ENCODE data around the gene COL7A1. TPM values are rescaled to one million over a fixed set of nuclear protein-coding genes. Genes with fewer than 3 reads are reported as not detected.

COL7A1 gene
- total RNA-seq, 4 donors from 2014 or later = 0.88 to 21.6 (median 19.1) TPM

- peak overlapping the region; percentile 23 to 59 for H3K27ac ChIP-seq
- H3K4me3 ChIP-seq = no peak overlapping the region
- no peak for DNase-seq
- H3K9me3 ChIP-seq = no peaks in the 10 kb centered on the region
- TF ChIP-seq POLR2A (IDR thresholded peaks at IDR 0.05) (no peak), CTCF (IDR thresholded peaks at IDR 0.05) (no peak)
- intact Hi-C loops (cut with DNase I; ENCODE audit: low total_unique reads) = no loop called here
- H3K4me1 ChIP-seq = no peaks in the 10 kb centered on the region
- no peaks in the 10 kb centered on the region for H3K27me3 ChIP-seq
- H3K36me3 ChIP-seq = no peaks in the 10 kb centered on the region
Measured at GRCh38 chr3:48558493-48559134, 36.5 kb downstream of the COL7A1 start.

DNA sequence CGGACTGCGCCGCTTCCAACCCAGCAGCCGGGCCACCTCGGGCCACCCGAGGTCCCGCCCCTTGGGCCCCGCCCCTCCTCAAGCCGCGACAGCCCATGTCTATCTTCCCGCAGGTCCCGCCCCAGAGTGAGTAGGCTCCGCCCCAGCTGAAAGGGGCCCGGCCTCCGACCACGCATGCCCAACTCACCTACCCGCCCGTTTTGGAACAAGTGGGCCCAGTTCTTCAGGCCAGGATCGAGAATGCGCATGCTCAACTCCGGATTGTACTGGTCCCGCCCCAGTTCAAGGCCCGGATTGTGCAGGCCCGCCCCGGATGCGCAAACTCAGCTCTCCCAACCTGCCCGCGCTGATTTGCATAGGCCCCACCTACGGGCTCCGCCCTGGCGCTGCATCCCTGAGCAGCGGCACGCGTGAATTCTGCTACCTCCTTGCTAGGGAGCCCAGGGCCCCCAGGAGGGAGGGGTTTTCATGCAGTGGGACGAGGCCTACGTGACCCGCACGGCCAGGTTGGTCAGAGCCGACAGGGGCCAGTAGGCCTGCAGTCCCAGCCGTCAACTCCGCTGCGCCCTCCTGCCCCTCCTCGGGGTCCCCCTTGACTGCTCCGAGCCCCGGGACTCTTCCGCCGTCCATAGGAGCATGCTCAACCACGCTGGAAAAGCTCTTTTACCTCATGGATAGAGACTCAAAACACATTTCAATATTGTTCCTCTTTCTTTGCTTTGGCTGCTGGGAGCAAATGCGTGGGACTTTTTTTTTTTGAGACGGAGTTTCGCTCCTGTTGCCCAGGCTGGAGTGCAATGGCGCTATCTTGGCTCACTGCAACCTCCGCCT lies 38.1 kb downstream of the COL7A1 start, which contains the start of gene PFKFB4:
Gene PFKFB4 (minus strand): TSS at position 8 of the 831 bp plus-strand sequence. CDS start 26 bp downstream, outside the sequence.
- H3K27ac ChIP-seq = peak within 1 kb of the TSS; percentile 61 to 73
- no peaks in the 10 kb centered on the region for H3K4me1 ChIP-seq
- DNase-seq = peak; percentile 100
- no peaks in the 10 kb centered on the region for H3K27me3 ChIP-seq
- H3K36me3 ChIP-seq = no peaks in the 10 kb centered on the region
- intact Hi-C loops (cut with DNase I; ENCODE audit: low total_unique reads) = no loop called here
- H3K4me3 ChIP-seq = peak within 1 kb of the TSS; percentile 49 to 53
- H3K9me3 ChIP-seq = no peaks in the 10 kb centered on the region
- TF ChIP-seq CTCF (IDR thresholded peaks at IDR 0.05) (peak in 3 of 4 experiments; percentile 8 to 37 (median 29)), POLR2A (IDR thresholded peaks at IDR 0.05) (peak; percentile 14 to 15)

DNA sequence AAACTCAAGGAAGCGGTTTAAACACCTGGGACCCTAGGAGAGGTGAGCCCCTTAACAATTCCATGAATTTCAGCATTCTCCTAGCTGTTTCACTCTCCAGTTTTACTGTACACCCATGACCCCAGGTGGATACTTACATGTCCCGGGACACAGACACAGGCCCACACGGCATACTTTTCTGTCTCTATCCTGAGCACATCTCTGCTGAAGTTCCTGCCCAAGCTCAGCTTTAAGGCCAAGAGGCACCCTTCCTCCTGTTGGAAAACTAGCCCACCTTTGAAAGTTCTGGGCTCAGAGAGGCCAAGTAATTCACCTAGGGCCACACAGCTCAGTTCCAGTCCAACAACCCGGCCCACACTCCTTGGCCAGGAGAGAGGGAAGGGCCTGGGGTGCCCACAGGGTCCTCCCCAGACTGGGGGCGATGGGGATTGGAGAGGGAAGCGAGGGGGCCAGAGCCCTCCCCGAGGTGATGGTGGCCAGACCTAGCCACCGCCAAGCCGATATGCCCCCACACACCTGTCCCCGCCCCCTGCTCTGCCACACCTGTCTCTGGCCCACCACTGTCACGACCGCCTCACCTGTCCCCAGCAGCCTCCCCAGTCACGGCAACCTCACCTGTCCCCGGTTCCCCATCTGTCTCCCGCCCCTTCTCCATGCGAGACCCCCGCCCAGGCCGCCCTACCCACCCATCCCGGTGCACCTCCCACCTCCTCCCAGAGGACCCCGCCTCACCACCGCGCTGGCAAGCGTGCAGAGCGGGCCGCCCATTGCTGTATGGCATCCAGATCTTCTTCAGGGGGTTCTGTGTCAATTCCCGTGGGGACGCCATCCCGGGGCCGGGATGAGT lies 39.0 kb downstream of the COL7A1 start:
- no peaks in the 10 kb centered on the region for H3K4me1 ChIP-seq

DNA sequence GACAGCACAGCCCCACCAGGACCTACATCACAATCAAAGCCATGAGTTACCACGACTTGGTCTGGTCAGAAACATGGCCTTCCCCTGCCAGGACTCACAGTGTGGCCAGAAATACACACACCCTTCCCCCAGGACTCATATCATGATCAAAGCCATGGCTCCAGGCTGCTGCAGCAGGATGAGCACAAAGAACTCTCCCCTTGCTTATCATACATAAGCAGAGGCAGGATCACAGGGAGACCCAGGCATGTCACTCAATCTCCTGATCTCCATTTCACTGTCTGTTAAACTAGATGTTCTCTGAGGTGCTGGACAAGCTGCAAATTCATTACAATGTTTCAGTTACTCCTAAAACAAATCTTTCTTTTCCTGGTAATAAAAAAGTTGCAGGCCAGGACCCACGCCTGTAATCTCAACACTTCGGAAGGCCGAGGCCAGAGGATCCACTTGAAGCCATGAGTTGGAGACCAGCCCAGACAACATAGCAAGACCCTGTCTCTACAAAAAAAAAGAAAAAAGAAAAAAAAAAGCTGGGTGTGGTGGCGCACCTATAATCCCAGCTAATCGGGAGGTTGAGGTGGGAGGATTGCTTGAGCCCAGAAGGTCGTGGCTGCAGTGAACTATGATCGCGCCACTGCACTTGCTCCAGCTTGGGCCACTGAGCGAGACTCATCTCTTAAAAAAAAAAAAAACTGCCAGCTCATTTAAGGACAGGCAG lies 39.7 kb downstream of the COL7A1 start:
- TF ChIP-seq CTCF (IDR thresholded peaks at IDR 0.05) = no peak
- TF ChIP-seq POLR2A (IDR thresholded peaks at IDR 0.05) = no peak
- H3K4me1 ChIP-seq = no peaks in the 10 kb centered on the region
- no peak for DNase-seq
- no peaks in the 10 kb centered on the region for H3K36me3 ChIP-seq
- H3K27ac ChIP-seq = no peak overlapping the region
- H3K27me3 ChIP-seq = no peaks in the 10 kb centered on the region
- intact Hi-C loops (cut with DNase I; ENCODE audit: low total_unique reads) = no loop called here
- H3K4me3 ChIP-seq = no peak overlapping the region
- H3K9me3 ChIP-seq = no peaks in the 10 kb centered on the region

More for the DNA sequence above, 39.0 kb downstream of the COL7A1 start:
- no peaks in the 10 kb centered on the region for H3K9me3 ChIP-seq
- no peaks in the 10 kb centered on the region for H3K27me3 ChIP-seq
- peak overlapping the region; percentile 61 to 73 for H3K27ac ChIP-seq
- TF ChIP-seq POLR2A (IDR thresholded peaks at IDR 0.05) (no peak), CTCF (IDR thresholded peaks at IDR 0.05) (no peak)
- H3K36me3 ChIP-seq = no peaks in the 10 kb centered on the region
- H3K4me3 ChIP-seq = peak overlapping the region; percentile 39 to 49
- intact Hi-C loops (cut with DNase I; ENCODE audit: low total_unique reads) = no loop called here
- no peak for DNase-seq

Measured in uterus (tissue), 4 donors.